Adrenal gland (tissue), 5 donors: Measurements from ENCODE around the gene FEZF1.

Experiments used
- CTCF ChIP-seq, 6 experiments: fragments of 450-650 bp in 4 of 6; fragments of 200-600 bp in 2 of 6; sonication (generic) in 1 of 6; IDR thresholded peaks; 1 replicate in 5 of 6; 2 replicates in 1 of 6; pipeline versions ENCODE4 v1.5.1 to v1.8.0; 2016 to 2021; ENCODE audit warnings: antibody characterized with exemption in 6 of 6, mild to moderate bottlenecking in 2 of 6, moderate library complexity in 1 of 6
- POLR2A ChIP-seq, 2 donors: fragments of 450-650 bp; IDR thresholded peaks; one replicate each; pipeline ENCODE4 v1.6.1; 2017; ENCODE audit warnings: antibody characterized with exemption in 2 of 2, mild to moderate bottlenecking in 2 of 2, moderate library complexity in 1 of 2
- donor health status: DM: no; HTN: no; CAD: no.

GRCh38 chr7:122299624-122300210, 4.8 kb downstream of the FEZF1 start:
- TF ChIP-seq CTCF (IDR thresholded peaks at IDR 0.05) (no peak), POLR2A (IDR thresholded peaks at IDR 0.05) (no peak)
